ENCODE data around the gene SH3RF1.
"Not testable (repeated sequence)": the region's sequence is repeated elsewhere in the genome, so short reads cannot be mapped to it uniquely, and the experiment has no call there.

The SH3RF1 gene

DNA sequence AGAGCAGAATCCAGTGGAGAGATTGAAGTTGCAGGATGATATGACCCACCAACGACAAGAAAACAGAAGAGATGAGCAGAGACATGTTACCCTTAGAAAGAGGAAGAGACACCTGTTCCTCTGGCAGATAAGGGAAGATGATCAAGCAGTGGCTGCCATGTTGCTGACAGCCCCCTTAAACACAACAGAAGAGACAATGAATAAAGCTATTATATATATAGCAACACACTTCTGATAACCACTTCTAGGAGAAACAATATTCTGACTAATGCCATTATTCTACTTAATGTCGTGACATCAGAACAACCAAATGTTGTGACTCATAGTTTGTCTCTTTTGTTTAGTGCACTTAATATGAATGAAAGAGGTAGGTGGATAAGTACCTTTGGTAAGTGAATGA is 44.9 kb downstream of the SH3RF1 start:
- DNase-seq (ENCODE audit: low spot score) = peak; percentile 43

DNA sequence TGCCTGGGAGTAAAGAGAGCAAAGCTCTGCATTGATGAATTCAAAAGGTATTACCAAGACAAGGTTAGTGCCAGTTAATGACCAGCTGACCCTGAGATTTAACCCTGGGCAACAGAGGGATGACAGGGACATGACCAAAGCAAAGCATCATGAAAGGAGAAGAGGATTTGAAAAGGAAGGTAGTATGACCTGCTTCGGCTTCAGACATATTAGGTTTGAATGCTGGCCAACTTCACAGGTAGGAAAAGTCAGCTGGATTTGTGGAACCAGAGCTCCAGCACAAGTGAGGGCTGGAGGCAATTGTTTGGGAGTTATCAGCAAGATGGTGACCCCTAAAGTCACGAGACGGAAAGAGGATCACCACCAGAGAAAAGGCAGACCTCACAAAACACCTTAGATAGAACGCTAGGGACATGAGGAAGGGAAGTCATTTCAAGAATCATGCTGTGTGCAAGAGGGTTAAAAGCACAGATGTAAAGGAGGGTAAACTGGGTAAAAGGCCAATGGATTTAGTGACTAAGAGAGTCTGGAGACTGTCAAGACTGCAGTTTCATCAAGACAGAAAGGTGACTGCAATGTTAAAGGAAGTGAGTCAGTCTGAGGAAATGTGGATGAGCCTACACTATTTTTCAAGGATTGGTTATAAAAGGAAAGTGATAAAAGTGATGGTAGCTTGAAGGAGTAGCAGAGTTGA is 45.6 kb downstream of the SH3RF1 start:
- peak; percentile 90 for DNase-seq (ENCODE audit: low spot score)

DNA sequence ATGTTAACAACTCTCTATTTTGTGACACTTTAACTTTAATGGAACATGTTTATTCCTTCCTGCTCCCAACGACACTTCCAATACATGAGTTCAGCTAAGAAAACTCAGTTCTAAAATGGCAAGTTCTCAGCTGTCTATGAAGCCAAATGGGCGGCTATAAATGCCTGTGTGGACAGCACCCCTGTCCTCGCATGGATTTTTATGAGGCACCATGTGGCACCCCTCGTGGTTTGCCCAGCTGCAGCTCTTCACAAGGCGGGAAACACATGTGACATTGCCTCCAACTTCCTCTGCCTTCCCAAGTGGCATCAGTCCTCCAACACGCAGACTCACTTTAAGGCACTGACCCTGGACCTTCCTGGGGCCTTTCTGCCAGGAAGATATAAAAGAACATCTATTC is 48.0 kb downstream of the SH3RF1 start:
- DNase-seq (ENCODE audit: low spot score) = no peak

DNA sequence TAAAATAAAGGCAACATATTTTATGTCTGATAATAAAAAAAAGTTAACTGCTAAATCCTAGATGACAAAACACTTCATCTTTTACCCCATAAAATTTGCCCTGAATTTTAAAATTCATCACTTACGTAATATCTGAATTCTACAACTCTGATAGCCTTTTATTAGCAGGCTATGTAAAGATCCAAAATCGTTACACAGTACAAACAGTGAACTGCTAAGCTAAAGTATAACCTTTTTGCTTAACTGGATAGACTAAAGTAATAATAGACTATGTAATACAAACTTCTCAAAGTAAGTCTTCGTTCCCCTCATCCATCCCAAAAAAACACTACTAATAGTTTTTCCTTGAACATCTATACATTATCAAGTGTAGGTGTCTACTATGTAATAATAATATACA is 49.1 kb downstream of the SH3RF1 start:
- DNase-seq (ENCODE audit: low spot score) = no peak

DNA sequence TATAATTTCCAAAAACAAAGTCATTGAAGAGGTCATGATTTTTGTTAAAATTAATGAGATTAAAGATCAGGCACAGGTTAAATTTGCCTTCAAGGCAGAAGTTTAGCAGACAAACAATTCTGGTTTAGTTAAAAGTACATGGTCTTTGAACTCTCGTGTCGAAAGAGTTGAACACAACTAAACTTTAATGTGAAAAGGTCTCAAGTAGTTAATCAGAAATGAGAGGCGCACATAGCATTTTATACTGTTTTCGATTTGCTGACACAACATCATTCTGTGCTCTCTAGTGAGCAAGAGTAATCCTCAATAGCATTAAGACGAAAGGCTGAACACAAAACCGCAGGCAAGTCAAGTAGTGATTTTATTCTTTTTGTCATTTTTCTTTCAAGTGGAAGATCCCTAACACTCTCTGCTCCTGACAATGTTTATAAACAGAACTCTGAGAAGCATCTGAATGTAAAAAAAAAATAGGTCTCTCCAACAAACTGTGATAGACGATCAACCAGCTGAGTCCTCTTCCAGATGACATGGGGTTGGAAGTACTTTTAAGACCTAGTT is 49.8 kb downstream of the SH3RF1 start:
- DNase-seq (ENCODE audit: low spot score) = no peak

DNA sequence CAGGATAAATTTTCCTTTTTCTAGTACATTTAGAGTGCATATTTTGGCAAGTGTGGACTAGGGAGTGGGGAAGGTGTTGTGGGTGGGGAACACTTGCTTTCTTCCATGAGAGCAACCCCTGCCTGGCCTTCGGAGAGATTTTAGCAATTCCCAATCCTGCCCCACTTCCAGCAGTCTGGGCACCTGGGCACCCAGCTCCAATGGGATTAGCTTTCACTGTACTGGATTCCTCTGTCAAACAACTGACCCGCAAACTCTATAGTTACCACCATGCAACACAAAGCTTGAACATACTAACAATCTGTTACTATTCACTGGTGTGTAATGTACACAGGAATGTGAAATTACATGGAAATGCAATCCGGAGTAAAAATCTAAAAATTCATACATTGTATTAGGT is 50.3 kb downstream of the SH3RF1 start:
- DNase-seq (ENCODE audit: low spot score) = no peak

DNA sequence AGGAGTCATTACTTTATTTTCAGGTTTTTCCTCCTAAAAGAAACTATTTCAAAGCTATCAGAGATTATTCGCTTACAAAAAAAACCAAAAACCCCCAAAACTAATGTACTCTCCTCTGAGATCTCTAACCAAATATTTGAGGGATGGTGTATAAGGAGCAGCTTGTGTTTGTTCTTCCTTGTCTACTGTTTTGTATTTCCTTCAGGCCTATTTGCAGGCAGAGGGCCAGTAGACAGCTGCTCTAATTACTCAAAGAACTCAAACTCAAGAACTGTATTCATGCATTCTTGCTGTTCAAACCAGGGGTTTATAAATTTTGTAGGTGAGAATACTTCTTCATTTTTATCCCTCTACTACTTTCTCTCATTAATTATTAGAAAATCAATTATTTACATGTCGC is 51.3 kb downstream of the SH3RF1 start:
- DNase-seq (ENCODE audit: low spot score) = no peak

DNA sequence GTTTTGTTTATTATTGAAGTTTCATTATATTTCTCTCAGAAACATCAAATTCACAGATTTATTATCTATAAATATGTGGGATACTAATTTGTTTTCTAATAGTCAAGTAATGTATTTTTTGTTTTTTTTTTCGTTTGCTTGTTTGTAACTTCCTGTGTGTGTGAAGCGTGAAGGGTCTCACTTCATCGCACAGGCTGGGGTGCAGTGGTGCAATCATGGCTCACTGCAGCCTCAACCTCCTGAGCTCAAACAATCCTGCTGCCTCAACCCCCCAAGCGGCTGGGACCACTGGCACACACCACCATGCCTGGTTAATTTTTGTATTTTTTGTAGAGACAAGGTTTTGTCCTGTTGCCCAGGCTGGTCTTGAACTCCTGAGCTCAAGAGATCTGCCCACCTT is 55.1 kb downstream of the SH3RF1 start:
- DNase-seq (ENCODE audit: low spot score) = no peak

DNA sequence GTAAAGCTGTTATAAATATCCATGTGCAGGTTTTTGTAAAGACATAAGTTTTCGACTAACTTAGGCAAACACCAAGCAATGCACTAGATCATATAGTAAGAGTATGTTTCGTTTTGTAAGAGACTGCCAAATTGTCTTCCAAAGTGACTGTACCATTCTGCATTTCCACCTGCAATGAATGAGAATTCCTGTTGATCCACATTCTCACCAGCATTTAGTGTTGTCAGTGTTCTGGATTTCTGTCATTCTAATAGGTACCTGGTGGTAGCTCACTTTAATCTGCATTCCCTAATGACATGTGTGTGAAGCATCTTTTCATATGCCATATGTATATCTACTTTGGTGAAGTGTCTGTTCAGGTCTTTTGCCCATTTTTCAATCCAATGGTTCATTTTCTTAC is 57.8 kb downstream of the SH3RF1 start:
- no peak for DNase-seq (ENCODE audit: low spot score)

DNA sequence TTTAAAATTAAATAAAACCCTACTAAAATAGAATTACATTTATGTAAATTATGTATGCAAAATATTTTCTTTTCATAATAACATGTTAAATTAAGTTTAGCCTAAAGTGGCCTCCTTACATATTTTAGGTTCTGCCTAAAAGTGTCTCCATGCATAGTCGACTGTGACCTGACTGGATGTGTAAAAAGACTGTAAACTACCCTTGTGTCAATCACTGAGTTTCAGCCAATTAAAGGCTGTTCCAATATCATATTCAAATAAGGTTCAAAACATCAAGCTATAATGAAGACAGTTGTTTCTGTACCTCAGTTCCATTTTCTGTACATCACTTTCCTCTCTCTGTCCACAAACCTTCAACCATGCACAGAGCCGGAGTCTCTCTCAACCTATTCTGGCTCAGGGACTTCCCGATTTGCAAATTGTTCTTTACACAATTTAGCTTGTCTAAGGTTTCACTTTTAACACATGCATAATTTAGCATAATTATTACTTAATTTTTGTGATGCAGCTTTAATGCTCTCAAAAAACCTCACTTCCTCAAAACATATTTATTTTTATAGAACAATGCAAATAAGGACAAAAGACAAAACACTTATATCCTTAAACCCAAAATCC is 60.1 kb downstream of the SH3RF1 start:
- DNase-seq (ENCODE audit: low spot score) = no peak

DNA sequence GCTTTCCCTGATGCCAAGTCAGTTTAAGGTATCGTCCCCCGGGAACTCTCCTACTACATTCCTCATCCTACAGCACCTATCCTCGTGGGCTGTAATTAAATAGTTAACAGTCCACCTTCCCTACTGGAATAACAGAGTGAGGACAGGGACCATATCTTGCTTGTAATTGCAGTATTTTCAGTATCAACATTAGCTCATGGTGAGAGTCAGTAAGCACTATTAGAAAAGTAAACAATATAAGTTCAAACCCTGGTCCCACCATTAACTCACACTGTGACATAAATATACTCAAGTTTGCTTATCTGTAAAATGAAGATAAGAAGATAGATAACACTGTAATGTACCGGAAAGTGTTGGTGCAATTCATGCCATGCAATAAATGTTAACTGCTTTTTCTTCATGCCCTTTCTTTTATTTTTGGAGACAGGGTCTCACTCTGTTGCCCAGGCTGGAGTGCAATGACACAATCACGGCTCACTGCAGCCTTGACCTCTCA is 61.3 kb downstream of the SH3RF1 start:
- peak; percentile 24 for DNase-seq (ENCODE audit: low spot score)

DNA sequence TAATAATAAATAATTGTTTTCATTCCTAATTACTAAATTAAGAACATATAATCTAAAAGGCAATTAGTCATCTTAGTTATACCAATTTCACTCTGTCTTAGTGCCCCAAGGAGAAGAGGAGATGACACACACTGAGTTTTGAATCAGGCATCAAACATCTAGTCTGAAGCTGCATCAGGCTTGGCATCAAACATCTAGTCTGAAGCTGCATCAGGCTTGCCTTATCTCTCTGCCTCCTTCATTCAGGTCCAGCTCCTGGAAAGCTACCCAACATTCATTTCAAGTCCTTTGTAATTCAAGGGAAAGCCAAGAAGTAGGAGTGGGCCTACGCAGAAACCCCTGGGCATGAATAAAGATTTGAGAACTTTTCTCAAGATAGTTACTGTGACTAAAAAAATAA is 62.2 kb downstream of the SH3RF1 start:
- DNase-seq (ENCODE audit: low spot score) = no peak

DNA sequence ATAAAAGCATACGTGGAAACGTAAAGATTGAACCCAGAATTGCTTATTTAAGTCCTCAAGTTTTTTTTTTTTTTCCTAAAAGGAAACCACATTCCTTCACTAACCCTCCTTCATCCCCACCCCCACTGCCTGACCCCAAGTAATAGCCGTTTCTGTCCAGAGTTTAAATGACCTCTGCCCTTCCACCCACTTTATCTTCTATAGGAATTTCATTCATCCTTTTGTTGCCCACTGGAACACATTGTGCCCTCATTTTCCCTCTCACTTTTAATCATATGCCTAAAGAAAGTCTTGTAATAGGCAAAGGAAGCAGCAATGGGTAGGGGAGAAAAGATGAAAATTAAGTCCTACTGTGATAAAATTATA is 62.7 kb downstream of the SH3RF1 start:
- DNase-seq (ENCODE audit: low spot score) = no peak

DNA sequence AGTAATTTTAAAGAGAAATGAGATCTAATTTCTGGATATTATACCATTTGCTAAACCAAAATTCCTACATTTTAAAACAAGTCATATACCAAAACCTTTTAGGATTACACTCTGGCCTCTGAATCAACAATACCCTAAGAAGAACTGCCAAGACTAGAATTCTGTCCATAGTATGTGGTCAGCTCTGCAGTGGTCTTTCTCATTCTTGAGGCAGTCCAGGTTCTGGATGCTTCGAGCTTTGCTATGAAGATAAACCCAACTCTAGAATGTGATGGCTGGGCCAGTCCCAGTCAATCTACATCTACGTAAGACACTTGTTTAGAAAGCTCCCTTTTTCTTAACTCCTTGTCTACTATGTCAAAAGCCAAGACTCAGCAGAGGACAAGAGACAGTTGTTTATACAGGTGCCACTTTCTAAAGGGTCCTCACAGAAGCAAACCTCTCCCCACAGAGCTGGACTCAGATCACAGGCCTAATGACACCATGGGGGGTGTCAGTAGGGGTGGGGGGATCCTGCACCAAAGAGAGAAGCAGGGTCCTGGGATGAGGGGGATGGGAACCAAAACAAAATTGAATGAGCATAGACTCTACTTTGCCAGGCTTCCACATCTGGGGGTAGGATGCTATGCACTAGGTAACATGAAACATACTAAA is 63.2 kb downstream of the SH3RF1 start:
- DNase-seq (ENCODE audit: low spot score) = no peak

DNA sequence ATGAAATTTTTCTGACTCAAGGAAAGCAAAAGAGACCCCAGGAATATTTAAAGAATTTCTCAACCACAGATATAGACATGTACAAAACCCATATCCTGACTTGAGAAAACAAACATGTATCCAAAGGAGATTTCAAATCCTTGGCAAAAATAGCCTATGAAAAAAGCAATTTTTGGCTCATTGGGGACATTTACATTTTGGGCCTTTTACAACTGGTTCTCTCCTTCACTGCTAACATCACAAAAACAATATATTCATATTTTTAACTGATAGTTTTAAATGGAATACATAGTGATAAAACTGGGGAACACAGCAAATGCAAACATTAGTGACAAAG is 65.0 kb downstream of the SH3RF1 start:
- no peak for DNase-seq (ENCODE audit: low spot score)

DNA sequence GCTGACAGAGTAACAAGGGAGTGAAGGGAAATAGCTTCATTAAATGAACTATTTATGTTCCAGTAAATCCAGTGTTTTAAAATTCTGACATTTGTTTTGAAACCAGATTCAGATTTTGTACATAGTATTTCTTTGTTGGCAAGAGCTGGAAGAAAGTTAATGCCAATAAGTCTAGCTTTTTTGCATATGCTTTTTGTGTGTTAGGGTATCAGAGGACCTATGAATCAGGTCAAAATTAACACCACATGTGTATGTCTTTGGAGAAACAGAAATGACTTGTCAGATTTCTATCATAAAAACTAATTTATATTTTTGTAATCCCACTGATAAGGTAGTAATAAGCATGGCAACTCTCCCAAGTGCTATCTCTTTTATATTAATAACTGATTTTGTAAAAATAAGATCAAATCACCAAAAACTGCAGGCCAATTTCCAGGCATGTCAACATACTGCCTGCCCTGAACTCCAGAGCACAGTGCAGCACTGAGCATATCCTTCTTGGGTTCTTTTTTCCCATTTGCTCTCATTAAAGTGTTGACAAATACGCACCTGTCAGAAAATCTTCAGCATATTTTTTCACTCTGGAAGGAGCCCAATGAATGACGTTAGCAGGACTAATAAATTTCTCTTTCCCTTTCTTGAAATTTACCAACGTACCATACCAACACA is 65.5 kb downstream of the SH3RF1 start:
- DNase-seq (ENCODE audit: low spot score) = no peak

DNA sequence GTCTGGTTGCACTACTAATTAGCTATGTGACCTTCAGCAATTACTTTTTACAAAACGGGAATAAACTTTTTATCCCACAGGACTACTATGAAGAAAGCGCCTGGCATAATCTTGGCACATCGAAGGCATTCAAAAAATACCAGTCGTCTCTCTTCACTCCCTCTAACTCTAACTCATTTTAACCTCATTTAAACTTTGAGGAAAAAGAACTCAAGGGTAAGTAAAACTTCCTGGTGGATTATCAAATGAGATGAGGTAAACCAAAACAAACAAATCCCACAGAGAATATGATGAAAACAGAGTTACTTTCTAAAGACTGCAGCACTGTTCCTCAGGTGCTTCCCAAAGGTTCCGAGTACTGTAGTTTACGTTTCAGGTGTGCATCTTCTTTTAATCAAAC is 66.9 kb downstream of the SH3RF1 start:
- no peak for DNase-seq (ENCODE audit: low spot score)

DNA sequence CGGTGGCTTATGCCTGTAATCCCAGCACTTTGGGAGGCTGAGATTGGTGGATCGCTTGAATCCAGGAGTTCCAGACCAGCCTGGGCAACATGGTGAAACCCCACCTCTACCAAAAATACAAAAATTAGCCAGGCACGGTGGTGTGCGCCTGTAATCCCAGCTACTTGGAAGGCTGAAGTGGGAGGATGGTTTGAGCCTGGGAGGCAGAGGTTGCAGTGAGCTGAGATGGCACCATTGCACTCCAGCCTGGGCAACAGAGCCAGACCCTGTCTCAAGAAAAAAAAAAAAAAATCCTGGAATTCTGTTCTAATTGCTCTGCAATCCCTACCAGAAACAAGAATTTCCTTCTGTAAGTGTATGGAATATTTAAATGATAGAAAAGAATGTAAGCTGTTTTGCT is 67.5 kb downstream of the SH3RF1 start:
- DNase-seq (ENCODE audit: low spot score) = not testable (repeated sequence)

DNA sequence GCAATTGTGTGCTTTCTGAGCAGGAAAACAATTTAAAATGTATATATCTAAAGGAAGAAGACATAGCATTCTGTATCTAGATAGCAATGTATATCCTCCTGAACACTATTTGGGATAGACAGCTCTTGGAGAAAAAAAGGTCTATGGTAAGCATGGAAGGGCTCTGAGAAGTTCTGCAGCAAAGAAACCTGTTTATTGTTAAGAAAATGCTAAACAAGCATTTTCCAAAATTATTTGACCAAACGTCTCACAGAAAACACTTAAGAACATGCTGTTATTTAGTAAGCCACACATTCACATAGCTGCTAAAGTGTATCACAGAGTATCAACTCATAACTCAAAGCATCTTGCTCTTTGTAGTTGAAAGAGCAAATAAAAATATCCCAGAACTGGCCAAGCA is 67.9 kb downstream of the SH3RF1 start:
- no peak for DNase-seq (ENCODE audit: low spot score)

DNA sequence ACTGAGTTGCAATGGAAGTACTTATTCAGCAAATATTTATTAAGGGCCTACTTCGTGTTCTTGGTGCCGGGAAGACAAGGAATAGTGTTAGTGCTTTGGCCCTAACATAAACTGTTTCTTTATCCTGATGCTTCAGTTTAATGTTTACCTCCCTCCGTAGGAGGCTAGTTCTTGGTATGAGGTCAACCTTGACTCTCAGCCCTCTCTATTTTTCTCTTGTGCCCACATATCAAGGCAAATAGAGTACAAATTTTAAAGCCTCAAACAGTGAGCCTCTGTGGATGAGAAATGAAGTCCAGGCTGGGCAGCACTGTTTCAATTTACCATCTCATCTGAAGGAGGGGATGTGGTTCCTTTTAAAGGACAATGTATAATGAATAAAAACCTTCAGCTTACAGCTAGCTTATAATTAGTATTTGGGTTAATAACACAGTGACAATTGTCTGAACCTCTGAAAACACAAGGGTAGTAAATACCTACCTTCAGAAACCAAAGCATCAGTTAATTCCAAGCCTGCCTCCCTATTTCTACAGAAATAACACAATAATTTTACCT is 68.5 kb downstream of the SH3RF1 start:
- DNase-seq (ENCODE audit: low spot score) = no peak

DNA sequence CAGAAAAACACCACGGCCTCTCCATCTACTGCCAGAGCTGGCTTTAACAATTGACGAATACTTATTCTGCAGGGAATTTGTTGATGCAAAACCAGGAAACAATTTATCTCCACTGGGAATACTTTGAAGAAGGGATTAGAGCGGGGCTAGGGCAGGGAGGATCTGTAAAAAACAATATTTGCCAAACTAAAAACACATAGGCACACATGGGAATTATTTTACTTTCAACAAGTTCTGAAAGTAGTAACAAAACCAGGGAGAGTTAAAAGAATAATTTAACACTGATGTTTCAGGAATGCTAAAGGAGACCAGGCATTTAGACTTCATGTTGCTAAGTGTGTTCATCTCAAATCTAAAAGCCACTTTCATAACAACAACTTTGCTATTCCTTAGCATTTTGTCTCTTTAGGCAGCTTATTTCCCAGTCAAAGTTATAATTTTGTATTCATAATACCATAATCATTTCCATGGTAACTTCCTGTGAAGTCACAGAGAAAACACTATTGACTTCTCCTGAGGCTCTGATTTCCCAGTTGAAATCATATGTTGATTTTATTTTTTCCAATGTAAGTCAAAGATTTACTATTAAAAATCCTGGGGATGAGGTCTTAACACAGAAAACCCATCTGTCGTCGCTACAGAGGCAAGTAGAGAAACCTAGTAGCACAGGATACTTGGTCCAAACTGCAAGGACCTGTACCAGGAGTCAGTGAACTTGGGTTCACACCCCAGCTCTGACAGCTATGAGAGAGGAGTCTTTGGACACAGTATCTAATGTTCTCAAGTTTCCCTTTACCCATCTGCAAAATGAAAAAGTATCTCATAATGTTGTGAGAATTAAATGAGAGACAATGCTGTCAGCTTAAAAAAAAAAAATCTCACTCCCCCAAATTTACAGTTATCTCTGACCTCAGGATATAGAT is 69.3 kb downstream of the SH3RF1 start:
- DNase-seq (ENCODE audit: low spot score) = no peak

Data from LoVo (cell line).